Lung (tissue), 12 donors: ENCODE results near the gene TTPAL. TPM values are rescaled to one million over a fixed set of nuclear protein-coding genes. Genes with fewer than 3 reads are reported as not detected.

Experiments
- ATAC-seq: fragments of 200-7000 bp; cut with Tn5 transposase; one replicate; pipeline ENCODE4 v1.9.1; 2020; ENCODE audit warnings: moderate number of reproducible peaks; ENCODE audit not compliant: insufficient read depth, low FRiP score
- DNase-seq, 3 donors: peaks; one replicate each; pipeline ENCODE4 v3.0.0-alpha.2; 2013 to 2017
- H3K27ac ChIP-seq, 2 donors: one replicate each; pipeline ENCODE4 v1.5.1; 2013; ENCODE audit warnings: mild to moderate bottlenecking in 2 of 2, moderate library complexity in 2 of 2, control low read depth in 1 of 2, inconsistent platforms in 1 of 2, low read depth in 1 of 2, low read length in 1 of 2
- H3K27me3 ChIP-seq, 3 donors: one replicate each; pipeline ENCODE4 v1.5.1; 2013; ENCODE audit warnings: low read length in 2 of 3; ENCODE audit not compliant: control insufficient read depth in 3 of 3, insufficient read depth in 3 of 3
- H3K36me3 ChIP-seq, 4 donors: one replicate each; pipeline ENCODE4 v1.5.1; 2013; ENCODE audit warnings: low read length in 4 of 4, mild to moderate bottlenecking in 1 of 4, moderate library complexity in 1 of 4; ENCODE audit not compliant: control insufficient read depth in 4 of 4, insufficient read depth in 4 of 4
- H3K4me1 ChIP-seq, 5 donors: one replicate each; pipeline ENCODE4 v1.5.1; 2013; ENCODE audit warnings: low read length in 5 of 5, mild to moderate bottlenecking in 2 of 5, moderate library complexity in 1 of 5; ENCODE audit not compliant: control insufficient read depth in 5 of 5, insufficient read depth in 5 of 5
- H3K4me3 ChIP-seq: one replicate; pipeline ENCODE4 v1.5.1; 2013; ENCODE audit warnings: mild to moderate bottlenecking, control low read depth, moderate library complexity
- H3K9ac ChIP-seq, 2 donors: one replicate each; pipeline ENCODE4 v1.5.1; 2013; ENCODE audit warnings: low read length in 2 of 2, control low read depth in 1 of 2; ENCODE audit not compliant: insufficient read depth in 1 of 2
- H3K9me3 ChIP-seq, 4 donors: one replicate each; pipeline ENCODE4 v1.5.1; 2013; ENCODE audit warnings: low read length in 3 of 4, mild to moderate bottlenecking in 1 of 4, moderate library complexity in 1 of 4; ENCODE audit not compliant: control insufficient read depth in 4 of 4, insufficient read depth in 3 of 4
- WGBS, 2 donors: extraction: QIAGEN DNeasy Blood & Tissue Kit; methylation state at CpG; one replicate each; pipeline ENCODE4 v1.1.7; 2013; 5-methylcytosine and 5-hydroxymethylcytosine counted together
- polyA plus RNA-seq, 2 donors: library from polyadenylated mRNA; stranded (reverse); fragments of 200-250 nt; gene quantifications; one replicate each; pipeline ENCODE4 v1.2.1, GENCODE V29; 2013
- total RNA-seq, 2 donors: library from RNA; depleted of rRNA in 1 of 2; stranded (reverse); fragments of >200 nt in 1 of 2; gene quantifications; one replicate each; pipeline ENCODE4 v1.2.1, GENCODE V29; 2014 to 2021
- TF ChIP-seq, protein P1 (sequence below): IDR thresholded peaks from 2 replicates; pipeline ENCODE4 v1.5.1; 2012; ENCODE audit warnings: mild to moderate bottlenecking; ENCODE audit errors: control extremely low read depth, extremely low read depth
- donor health status: control.
- donor health status: control.
- donor health status: Bipolar disorder and iron deficiency.
- donor health status: healthy.
- donor health status: DM: yes; HTN: yes; CAD: no.

The TTPAL gene
- total and polyA plus RNA-seq, 4 donors = 3.2 to 13.8 (median 6.2) TPM

DNA sequence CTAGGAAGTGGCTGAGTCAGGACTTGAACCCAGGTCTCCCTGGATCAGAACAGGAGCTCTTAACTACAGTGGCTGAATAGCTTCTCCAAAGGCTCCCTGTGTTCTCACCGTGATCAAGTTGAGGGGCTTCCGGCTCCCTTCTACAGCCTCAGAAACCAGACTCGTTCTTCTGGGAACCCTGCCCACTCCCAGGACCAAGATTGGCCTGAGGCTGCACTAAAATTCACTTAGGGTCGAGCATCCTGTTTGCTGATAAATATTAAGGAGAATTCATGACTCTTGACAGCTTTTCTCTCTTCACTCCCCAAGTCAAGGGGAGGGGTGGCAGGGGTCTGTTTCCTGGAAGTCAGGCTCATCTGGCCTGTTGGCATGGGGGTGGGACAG, 44.6 kb upstream of the TTPAL start:
- peak in 2 of 3 donors; percentile 11 to 49 for DNase-seq
- Histone ChIP-seq H3K36me3 (no peaks in the 10 kb centered on the region), H3K27ac (no peak overlapping the region), H3K4me3 (no peak overlapping the region), H3K9me3 (no peaks in the 10 kb centered on the region), H3K9ac (no peak overlapping the region), H3K4me1 (peaks cover 0 to 3% (median 0%) of the 10 kb centered on the region in 5 donors), H3K27me3 (no peaks in the 10 kb centered on the region)
- TF ChIP-seq, protein P1, sequence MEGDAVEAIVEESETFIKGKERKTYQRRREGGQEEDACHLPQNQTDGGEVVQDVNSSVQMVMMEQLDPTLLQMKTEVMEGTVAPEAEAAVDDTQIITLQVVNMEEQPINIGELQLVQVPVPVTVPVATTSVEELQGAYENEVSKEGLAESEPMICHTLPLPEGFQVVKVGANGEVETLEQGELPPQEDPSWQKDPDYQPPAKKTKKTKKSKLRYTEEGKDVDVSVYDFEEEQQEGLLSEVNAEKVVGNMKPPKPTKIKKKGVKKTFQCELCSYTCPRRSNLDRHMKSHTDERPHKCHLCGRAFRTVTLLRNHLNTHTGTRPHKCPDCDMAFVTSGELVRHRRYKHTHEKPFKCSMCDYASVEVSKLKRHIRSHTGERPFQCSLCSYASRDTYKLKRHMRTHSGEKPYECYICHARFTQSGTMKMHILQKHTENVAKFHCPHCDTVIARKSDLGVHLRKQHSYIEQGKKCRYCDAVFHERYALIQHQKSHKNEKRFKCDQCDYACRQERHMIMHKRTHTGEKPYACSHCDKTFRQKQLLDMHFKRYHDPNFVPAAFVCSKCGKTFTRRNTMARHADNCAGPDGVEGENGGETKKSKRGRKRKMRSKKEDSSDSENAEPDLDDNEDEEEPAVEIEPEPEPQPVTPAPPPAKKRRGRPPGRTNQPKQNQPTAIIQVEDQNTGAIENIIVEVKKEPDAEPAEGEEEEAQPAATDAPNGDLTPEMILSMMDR = no peak
- no peak for ATAC-seq
- WGBS, 2 donors = 51 to 65% methylated on average over 4 of the region's 4 CpGs

DNA sequence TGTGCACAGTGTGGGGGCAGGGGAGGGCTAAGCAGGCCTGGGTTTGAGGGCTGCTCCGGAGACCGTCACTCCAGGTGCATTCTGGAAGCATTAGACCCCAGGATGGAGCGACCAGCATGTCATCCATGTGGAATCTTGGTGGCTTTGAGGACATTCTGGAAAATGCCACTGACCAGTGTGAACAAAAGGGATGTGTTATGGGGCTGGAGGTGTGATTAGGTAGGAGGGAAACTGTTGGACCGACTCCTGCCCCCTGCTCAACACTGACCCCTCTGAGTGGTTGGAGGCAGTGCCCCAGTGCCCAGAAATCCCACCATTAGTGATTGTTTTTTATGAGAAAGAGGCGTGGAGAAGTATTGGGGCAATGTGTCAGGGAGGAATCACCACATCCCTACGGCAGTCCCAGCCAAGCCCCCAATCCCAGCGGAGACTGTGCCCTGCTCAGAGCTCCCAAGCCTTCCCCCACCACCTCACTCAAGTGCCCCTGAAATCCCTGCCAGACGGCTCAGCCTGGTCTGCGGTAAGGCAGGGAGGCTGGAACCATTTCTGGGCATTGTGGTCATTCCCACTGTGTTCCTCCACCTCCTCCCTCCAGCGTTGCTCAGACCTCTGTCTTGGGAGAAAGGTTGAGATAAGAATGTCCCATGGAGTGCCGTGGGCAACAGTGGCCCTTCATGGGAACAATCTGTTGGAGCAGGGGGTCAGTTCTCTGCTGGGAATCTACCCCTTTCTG, 44.0 kb upstream of the TTPAL start:
- WGBS, 2 donors = 63 to 64% methylated on average over 11 of the region's 11 CpGs
- H3K4me3 ChIP-seq = no peak overlapping the region
- ATAC-seq (no peak), DNase-seq (no peak)
- H3K27ac ChIP-seq = no peak overlapping the region
- no peaks in the 10 kb centered on the region for H3K9me3 ChIP-seq
- TF ChIP-seq, protein P1 = no peak
- H3K27me3 ChIP-seq = no peaks in the 10 kb centered on the region
- H3K4me1 ChIP-seq = peaks cover 0 to 3% (median 0%) of the 10 kb centered on the region in 5 donors
- no peaks in the 10 kb centered on the region for H3K36me3 ChIP-seq
- H3K9ac ChIP-seq = no peak overlapping the region

DNA sequence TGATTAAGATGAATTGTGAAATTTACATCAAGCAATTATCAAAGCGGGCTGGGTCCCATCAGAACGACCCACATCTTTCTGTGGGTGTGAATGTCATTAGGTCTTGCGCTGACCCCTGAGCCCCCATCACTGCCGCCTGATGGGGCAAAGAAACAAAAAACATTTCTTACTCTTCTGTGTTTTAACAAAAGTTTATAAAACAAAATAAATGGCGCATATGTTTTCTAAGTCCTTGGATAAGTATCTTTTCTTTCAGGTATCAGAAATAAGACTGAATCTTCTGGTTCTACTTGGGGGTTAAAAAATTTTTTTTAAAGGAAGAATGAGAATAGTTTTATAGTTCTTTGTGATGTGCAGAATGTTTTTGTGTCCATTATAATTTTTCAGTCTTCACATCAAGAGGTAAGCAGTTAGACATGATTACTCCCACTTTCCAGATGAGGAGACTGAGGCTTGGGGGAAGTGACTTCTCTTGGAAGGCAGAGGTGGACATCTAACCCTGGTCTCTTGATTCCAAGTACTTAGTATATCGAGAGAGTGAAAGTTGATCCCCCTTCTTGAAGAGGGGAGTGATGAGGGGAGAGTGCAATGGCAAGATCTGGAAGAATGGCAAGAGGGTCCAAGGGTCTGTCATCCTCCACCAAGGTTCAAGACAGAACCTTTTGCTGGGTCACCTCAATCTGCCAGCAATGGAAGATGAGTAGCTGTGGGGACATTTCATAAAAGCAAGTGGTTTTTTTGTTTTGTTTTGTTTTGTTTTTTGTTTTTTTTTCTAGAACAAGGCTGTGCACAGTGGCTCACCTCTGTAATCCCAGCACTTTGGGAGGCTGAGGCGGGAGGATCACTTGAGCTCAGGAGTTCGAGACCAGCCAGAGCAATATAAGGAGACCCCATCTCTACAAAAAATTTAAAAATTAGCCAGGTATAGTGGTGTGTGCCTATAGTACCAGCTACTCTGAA, 42.8 kb upstream of the TTPAL start:
- H3K9ac ChIP-seq = no peak overlapping the region
- WGBS, 2 donors = 79 to 81% methylated on average over 8 of the region's 8 CpGs
- H3K4me1 ChIP-seq = peaks cover 0 to 3% (median 0%) of the 10 kb centered on the region in 5 donors
- H3K4me3 ChIP-seq = no peak overlapping the region
- H3K9me3 ChIP-seq = no peaks in the 10 kb centered on the region
- ATAC-seq (no peak), DNase-seq (no peak)
- no peak overlapping the region for H3K27ac ChIP-seq
- TF ChIP-seq, protein P1 = no peak
- no peaks in the 10 kb centered on the region for H3K36me3 ChIP-seq
- H3K27me3 ChIP-seq = no peaks in the 10 kb centered on the region
